HG02943 (cell line): Measurements from ENCODE around the gene SZRD1.
"Not testable (repeated sequence)": the region's sequence is repeated elsewhere in the genome, so short reads cannot be mapped to it uniquely, and the experiment has no call there.

Experiments used
- ATAC-seq: cut with Tn5 transposase; IDR thresholded peaks from one replicate; pipeline ENCODE4 v1.9.1; 2021; ENCODE audit warnings: mild to moderate bottlenecking, low read depth, moderate library complexity; ENCODE audit not compliant: unreplicated experiment

Gene SZRD1, protein sequence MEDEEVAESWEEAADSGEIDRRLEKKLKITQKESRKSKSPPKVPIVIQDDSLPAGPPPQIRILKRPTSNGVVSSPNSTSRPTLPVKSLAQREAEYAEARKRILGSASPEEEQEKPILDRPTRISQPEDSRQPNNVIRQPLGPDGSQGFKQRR

DNA sequence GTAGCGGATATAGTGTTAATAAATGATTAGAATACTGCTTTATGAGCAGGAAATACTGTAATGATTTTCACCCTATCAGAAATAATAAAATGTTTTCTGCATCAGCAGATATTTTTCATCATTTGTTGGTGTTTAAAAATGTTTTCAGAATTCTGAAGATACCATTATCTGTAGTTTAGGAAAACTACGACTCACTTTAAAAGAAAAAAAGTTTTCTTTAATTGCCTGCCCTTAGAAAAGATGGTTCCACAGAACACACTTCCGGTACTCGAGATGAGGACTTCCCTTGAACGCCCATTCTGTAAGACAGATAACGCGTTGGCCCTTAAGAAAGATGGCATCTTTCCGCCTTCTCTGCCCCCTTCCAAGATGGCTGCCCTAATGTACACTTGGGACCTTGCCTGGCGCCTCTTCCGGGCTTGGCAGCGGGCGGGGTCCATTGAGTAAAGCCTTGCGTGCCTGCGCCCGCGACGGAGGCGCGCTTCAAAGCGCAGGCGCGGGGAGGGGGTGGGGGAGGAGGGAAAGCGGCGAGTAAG lies at the start of gene SZRD1:
Gene SZRD1, plus strand, starts transcription at position 521 of the 536 bp plus-strand sequence. CDS start 16 bp downstream, outside the sequence.
- ATAC-seq = peak; percentile 75

DNA sequence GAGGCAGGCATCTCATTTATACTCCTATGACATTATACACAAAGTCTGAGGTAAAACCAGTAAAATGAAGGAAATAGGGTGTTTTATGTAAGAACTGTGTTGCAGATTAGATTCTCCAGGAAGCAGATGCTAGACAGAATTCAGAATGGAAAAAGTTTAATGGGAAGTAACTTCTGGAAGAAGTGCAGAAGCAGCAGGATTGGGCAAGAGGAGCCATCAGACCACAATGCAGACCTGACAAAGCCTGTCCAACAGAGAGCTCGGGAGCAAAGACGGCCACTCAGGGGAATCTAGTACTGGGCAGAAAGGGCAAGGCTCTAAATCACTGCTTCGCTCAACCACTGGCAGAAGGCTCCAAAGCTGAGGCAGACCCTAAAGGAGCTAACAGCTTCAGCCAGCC lies 48.5 kb upstream of the SZRD1 start:
- ATAC-seq = no peak

DNA sequence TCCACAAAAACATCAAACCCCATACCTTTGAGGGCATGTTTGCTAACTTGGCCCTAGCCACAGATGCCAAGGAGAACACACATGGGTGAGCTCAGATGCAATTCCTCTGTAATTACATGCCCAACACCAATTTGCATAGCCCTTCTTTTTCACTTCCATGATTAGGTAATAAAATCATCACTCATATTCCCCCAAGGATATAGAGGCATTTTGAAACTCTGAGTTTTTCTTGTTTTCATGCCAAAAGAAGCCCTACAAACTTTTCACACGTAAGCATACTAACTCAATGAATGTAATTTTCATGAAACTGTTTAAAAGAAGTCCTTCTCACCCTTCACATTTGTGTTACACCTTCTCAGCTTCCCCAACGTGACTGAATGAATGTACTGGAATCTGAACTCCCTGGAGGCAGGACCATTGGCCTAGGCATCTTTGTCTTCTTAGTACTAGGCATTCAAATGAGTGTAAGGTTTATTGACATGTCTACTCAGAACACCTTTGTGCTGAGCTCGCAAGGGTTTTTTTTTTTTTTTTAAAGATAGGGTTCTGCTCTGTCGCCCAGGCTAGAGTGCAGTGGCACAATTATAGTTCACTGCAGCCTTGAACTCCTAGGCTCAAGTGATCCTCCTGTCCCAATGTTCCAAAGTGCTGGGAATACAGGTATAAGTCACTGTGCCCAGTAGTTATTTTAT lies 45.7 kb upstream of the SZRD1 start:
- no peak for ATAC-seq

DNA sequence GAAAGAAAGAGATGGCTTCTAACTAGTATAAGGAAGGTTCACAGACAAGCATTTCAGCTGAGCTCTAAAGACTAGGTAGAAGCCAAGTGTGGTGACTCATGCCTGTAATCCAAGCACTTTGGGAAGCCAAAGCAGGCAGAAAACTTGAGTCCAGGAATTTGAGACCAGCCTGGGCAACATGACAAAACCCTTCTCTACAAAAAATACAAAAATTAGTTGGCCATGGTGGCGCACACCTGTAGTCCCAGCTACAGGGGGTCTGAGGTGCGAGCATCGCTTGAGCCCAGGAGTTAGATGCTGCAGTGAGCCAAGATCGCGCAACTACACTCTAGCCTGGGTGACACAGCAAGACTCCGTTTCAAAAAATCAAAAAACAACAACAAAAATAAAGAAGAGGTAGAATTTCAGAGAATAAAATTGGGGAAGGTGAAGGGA lies 42.6 kb upstream of the SZRD1 start:
- ATAC-seq = no peak

DNA sequence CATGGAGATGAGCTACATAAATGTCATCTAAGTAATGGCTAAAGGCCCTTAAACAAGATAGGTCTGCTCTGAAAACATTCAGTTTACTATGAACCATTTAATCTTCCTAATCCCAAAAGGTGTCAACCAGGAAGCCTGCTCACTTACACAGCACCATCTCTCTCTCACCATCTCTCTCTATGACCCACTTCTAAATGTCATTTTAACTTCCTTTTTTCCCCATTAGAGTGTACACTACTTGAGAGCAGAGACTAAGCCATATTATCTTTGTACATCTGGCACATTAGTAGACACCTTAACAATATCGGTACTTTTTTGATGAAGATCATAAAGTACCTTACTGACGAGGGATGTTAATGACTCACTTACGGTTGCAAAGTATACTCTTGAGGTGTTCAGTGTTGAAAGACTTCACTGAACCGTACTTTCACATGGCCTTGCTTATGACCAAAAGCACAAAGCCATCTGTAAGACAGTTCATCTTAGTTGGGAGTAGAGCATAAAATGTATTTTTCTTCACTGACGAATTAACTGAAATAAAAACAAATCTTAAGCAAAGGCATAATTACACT lies 40.1 kb upstream of the SZRD1 start:
- no peak for ATAC-seq

DNA sequence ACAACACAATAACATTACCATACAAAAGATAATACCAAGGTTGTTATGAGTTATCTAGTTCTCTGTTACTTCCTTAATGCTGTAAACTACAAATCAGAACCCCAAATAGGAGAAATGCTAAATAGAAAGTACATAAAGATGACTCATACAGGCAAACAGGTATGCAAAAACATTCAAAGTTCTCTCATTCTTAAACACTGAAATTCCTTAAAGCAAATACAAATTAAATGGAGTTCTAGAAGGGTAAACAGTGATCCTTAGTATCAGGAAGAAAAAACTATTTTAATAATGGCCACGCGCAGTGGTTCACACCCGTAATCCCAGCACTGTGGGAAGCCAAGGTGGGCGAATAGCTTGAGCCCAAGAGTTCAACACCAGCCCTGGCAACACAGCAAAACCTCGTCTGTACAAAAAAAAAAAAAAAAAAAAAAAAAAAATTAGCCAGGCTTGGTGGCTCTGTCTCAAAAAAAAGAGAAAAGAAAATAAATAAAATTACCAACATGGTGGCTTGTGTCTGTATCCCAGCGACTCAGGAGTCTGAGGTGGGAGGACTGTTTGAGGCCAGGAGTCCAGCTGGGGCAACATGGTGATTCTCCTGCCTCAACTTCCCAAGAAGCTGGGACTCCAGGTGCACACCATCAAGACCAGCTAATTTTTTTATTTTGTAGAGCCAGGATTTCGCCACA lies 32.2 kb upstream of the SZRD1 start:
- ATAC-seq = no peak

DNA sequence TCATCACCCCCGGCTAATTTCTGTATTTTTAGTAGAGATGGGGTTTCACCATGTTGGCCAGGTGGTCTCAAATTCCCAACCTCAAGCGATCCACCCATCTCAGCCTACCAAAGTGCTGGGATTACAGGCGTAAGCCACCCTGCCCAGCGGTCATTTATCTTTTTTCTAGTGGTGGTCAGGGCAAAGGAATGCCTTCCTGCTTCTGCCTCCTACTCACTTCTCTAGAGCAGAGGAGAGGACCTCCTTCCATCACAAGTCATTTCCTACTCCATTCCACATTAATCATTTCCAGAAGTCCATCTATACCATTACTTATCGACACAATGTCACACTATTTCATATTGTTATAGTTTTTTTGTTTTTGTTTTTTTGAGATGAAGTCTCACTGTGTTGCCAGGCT lies 28.1 kb upstream of the SZRD1 start:
- no peak for ATAC-seq

DNA sequence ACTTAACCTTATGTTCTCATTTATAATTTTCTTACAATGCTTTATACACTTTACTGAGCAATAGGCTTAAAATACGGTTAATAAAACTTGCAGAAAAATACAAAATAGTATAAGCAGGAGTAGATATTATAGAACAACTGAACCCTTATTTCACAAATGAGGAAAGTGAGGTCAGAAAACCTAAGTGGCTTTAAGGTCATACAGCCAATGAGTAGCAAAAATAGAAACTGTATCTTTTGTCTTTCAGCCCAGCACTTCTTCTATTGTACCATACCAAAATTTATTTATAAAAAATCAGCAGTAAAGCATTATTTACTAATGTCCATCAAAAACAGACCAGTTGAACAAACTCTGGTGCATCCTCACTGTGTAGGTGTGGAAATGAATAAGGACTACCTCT lies 26.4 kb upstream of the SZRD1 start:
- no peak for ATAC-seq

DNA sequence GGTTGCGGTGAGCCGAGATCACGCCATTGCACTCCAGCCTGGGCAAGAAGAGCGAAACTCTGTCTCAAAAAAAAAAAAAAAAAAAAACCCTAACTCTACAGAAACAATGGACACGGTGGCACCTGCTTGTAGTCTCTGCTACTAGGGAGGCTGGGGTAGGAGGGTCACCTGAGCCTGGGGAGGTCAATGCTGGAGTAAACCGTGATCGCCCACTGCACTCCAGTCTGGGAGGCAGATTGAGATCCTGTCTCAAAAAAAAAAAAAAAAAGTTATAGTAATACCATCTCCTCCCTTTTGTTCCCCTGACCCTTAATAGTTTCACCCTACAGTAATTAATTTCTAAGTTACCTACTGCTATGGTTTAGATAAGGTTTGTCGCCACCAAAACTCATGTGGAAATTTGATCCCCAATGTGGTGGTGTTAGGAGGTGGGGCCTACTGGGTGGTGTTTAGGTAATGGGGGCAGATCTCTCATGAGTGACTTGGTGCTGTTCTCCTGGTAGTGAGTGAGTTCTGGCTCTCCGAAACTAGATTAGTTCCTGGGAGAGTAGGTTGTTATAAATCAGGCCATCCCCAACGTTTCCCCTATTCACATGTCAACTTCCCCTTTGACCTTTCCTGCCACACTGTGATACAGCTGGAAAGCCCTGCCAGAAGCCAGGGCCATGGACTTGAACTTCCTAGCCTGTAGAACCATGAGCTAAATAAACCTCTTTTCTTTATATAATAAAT lies 24.5 kb upstream of the SZRD1 start:
- ATAC-seq = no peak

DNA sequence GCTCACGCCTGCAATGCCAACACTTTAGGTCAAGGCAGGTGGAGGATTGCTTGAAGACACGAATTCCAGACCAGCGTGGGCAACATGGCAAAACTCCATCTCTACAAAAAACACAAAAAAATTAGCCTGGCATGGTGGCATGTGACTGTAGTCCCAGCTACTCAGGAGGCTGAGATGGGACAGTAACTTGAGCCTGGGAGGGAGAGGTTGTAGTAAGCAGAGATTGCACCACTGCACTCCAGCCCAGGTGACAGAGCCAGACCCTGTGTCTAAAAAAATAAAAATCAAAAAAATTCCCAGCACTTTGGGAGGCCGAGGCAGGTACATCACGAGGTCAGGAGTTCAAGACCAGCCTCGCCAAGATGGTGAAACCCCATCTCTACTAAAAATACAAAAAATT lies 23.8 kb upstream of the SZRD1 start:
- not testable (repeated sequence) for ATAC-seq

DNA sequence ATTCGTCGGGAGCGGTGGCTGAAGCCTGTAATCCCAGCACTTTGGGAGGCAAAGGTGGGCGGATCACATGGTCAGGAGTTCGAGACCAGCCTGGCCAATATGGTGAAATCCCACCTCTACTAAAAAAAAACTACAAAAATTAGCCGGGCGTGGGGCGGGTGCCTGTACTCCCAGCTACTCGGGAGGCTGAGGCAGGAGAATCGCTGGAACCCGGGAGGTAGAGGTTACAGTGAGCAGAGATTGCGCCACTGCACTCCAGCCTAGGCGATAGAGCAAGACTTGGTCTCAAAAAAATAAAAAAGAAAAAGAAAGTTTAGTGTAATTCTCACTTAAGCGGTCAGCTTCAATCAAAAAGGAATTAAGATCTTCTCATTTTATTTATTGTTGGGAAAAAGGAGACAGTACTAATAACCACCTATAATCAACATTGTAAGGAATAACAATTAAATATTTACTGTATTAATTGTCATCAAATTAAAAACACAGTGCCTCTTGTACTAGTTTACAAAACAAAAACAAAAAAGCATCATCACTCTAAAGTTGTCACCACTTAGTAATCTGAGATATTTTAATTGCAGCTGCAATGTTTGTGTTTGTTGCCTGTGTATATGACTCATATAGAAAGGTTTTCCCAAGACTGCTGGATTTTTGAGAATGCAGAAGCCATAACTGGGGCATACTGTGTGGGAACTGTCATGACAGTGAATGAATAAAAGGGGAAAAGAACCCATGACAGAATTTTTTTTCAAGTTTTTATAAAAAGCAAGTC lies 18.4 kb upstream of the SZRD1 start:
- no peak for ATAC-seq

DNA sequence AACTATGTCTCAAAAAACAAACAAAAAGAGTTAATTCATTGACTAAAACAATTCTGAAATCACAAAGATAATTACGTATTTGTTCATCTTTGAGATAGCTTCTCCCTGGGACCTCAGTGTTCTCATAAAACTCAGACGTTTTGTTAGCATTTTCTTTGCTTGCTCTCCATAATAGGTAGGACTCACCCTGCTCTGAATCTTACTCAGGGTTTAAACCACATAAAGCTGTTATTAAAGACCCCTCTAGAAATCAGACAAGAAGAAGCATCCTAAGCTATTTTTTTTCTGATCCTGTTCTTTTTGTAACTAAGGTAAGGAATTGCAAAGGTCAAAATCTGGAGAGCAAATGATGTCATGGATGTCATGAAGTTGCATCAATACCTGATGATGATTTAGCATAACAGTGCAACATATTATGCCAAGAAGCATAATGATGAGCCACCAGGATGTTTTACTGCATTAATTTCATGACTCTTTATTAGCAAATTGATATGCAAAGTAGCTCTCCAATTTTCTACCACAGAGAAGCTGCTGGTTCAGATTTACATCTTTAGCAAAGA lies 17.1 kb upstream of the SZRD1 start:
- ATAC-seq = no peak

DNA sequence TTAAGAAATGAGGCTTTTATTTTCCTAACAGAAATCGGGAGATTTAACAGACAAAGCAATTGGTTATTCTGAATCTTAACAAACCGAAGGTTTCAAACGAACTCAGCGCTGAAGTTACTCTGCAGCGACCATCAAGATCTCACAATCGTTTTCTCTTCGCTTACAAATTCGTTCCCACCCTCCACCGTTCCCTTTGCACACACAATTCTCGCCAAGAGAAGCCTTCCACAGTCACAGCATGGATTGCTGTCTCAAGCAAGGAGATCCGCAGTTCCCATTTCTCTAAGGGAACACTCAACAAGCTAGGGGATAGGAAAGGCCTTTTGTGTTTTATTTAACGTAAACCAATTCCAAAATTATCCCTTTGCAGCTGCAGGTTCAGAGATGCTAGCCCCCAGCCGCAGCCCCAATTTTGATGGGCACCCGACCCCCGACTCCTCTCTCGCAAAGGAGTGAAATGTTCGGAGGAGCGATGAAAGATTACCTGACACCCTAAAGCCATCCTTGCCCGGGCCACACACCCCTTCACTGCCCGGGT lies 15.5 kb upstream of the SZRD1 start:
- no peak for ATAC-seq

DNA sequence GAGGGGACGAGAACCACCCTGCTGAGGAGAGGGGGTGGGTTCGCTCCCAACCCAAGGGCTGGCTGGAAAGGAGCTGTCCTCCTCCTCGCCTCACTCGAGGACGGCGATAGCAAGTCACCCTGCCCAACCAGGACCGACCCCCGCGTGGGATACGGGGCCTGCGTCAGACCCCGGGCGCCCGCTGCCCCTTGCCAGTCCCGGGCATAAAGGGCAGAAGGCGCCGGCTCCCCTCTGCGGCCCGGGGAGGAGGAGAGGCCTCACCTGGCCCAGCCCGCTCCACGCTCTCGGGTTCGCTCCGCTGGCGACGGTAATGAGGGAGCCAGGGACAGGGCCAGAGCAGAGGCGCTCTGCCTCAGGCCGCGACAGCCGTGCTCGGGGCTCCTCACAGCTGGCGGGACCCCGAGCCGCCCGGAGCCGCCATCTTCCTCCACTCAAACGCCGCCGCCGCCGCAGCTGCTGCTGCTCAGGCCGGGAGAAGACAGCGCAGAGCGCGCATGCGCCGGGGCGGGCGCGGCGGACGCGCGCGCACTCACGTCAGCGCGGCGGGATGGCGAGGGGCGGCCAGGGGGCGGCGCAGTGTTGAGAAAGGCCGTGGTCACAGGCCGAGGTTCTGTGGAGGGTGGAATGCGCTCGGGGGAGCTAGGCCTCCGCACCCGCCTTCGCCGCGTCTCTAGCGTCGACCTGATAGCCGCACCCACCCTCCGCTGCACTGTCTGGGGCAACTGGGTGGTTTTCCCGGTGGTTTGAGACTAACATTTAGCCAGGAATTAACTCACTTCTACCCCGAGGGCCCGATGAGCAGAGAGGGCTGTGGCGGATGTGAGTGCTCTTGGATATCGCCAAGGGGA lies 14.8 kb upstream of the SZRD1 start, which contains the start of gene FBXO42:
Gene FBXO42, minus strand, starts transcription at position 487 of the 848 bp plus-strand sequence. CDS start 37,062 bp downstream, outside the sequence.
- peak; percentile 84 for ATAC-seq

DNA sequence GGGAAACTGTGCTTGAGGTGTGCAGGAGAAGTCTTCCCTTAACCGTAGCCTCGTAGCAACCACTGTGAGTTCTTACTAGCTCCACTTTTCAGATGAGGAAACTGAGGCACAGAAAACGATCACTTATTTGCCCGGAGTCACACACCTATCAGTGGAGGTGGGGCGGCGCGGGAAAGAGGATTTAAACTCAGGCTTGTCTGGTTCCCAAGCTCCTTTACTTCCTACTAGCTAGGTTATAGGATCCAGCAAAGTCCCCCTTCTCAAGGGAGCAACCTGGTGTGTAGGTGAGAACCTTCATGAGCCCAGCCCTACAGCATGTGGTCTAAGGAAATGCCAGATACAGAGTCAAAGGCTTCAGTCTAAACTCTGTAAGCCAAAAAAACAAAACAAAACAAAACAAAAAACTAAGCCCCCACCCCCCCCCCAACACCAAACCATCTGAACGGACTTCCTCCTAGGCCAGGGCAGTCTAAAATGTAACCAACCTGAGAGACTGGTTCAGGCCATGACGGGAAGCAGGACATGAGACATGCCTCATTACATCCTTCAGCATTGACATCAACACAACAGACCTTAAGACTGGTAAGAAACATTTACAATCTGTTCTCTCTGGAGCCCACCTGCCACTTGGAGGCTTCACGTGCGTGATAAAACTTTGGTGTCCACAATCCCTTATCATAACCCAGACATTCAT lies 14.1 kb upstream of the SZRD1 start:
- ATAC-seq = no peak

DNA sequence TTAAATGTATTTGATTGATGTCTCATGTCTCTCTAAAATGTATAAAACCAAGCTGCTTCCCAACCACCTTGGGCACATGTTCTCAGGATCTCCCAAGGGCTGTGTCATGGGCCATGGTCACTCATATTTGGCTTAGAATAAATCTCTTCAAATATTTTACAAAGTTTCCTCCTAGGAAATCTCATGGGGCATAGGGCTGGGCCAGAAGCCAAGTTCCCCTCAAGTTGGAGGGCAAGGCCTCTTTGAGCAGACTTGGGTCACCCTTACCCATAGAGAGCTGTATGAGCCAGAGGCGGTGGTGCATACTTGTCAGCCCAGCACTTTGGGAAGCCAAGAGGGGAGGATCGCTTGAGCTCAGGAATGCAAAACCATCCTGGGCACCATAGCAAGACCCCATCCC lies 12.4 kb upstream of the SZRD1 start:
- ATAC-seq = no peak

DNA sequence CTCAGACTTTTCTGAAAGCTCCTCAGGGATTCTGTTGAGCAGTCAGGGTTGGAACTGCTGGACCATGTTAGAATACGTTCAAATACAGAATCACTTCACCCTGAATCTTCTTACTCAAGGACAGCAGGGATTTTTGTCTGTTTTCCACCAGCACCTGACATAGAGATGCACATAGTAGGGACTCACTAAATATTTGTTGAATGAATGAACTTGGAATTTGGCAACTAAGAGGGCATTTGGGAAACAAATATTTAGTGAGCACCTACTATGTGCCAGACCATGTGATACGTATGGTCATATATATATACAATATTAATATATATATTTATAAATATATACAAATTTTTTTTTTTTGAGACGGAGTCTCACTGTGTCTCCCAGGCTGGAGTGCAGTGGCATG lies 10.2 kb upstream of the SZRD1 start:
- no peak for ATAC-seq

DNA sequence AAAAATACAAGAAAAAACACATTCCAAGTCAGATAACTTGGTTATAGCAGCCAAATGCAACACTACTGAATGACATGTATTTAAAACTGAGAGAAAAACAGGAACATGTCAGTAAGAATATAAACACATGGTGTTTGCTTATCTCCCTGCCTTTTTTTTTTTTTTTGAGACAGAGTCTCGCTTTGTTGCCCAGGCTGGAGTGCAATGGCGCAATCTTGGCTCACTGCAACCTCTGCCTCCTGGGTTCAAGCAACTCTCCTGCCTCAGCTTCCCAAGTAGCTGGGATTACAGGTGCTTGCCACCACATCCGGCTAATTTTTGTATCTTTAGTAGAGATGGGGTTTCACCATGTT lies 1.9 kb upstream of the SZRD1 start:
- not testable (repeated sequence) for ATAC-seq
